MV-4-11 (cell line): ENCODE results near the gene NR1H3.

ENCODE experiments used
- DNase-seq: peaks from one replicate; lab custom pipeline; 2025; lab: John Stamatoyannopoulos, UW

The NR1H3 gene

DNA sequence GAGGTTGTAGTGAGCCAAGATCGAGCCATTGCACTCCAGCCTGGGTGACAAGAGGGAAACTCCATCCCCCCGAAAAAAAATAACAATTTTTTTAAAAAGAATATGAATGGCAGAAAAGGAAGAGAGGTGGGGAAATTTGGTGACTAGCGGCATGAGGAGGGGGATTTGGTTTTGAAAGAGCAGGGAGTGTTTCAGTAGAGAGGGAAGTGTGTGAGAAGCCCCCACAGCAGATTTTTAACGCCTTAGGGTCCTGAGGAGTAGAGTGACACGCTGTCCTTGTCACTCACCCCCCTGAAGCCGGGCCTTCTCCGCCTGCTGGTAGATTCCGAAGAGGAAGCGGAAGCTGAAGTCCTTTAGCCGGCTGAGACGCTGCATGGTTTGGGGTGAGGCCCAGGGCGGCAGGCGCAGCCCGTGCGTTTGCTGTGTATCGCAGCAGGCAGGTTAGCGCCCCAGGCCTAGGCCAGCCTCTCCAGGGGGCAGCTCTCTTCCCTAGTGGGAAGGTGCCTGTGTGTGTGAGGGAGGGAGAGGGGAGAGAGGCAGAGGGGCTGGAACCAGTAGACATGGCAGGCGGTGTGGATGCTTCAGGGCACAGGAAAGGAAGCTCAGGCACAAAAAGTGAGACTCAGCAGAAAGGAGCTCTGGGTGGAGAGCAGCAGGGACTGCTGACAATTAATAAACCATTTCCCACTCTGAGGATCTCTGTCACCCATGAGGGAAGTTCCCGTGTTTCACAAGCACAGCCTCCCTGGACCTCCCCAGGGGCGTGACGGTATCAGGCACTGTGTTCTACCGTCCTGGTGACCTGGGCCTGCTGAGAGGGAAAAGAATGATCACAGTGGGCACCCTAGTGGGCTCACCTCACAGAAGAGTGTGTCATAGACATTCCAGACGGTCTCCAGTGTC, 13.1 kb upstream of the NR1H3 start:
- DNase-seq, result peak; percentile 52

DNA sequence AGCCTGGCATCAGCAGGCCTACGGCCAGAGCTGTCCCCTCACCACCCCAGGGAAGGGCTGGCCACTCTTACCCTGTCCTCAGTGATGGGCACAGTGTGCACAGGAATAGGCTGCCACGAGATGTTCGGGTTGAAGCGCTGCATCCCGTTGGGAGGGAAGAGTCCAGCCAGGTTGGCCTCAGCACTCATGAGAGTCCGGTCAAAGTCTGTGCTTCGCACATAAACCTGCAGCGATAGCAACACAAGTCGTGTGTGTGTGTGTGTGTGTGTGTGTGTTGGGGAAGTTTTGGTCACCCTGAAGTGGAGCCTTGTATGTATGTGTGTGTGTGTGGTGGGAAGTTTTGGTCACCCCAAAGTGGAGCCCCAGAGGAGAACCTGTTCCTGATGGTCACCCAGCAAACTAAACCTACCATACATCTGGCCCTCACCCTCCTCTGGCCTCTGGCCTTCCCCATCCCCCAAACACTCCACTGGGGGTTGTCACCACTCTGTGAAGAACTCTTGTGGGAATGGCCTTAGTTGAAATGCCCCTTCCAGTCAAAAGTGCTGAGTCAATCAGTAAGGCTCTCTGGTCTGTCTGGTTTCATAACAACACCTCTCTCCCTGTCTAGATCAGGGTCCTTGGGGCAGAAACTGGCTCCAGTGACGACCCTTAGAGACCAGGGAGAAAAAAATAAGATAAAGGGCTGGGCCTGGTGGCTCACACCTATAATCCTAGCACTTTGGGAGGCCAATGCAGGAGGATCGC, 12.0 kb upstream of the NR1H3 start:
- DNase-seq, result no peak

DNA sequence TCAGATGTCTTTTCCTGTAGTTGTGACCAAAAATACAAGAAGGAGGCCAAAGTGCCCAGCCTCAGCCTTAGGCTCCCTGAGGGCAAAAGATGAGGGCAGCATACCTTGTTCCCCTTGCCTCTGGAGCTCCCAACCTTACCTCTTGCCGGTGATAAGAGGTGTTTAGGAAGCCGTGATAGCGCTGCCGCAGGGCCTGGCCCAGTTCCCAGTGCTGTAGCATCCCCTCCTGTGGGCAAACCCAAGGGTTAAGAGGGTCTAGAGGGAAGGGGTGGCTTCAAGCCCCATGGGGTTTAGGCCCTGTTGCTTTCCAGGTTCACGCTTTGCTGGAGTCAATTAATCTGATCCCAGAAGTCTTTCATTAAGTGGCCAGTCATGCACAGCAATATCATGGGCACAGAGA, 10.3 kb upstream of the NR1H3 start:
- no peak for DNase-seq

DNA sequence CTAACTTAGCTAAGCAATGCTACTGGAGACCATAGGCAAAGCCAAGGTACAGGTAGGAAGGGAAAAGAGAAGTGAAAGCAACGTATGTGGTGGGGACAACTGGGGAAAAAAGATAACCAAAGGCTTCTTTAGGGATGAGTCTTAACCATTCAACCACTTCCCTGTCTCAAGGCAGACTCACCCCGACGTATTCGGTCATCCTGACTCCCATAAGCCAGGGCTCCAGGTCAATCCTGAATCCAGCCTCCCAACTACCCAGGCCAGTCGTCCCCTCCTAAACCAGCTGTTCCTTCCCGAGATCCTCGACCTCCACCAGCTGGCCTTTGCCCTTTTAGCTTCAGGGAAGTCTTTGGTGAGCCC, 9.5 kb upstream of the NR1H3 start:
- peak; percentile 66 for DNase-seq

DNA sequence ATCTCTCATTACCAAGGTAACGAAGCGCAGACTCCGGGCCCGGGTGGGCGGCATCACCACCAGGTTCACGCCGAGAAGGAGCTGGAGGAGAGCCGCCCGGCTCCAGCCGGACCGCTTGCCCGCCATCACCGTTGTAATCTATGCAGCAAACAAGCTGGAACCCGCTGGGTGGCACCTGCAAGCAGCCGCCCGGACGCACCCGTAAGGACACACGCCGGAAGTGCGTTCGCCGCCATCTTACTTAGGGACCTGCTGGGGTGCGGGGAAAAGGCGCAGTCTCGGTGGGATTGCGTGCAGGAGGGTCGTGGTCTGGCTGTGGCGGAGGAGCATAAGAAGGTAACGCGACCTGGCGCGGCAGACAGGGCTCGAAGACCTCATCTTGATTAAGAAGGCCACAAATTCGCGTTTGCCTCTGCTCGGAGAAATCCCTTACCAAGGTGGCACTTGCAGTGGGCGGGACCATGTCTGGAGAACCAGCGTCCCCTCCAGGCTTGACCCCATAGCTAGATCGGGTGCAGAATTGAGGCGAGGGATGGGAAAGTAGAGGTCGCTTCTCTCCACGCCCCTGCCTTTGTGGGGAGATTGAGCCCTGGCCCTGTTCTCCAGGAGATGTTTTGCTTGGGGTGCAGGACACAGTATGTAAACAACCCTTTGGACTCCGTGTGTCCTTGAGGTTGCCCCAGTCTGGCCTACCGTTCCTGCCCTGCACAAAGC, 9.0 kb upstream of the NR1H3 start, which contains the start of gene ACP2:
Gene ACP2 (minus strand): TSS at position 151 of the 714 bp plus-strand sequence. CDS start 25 bp downstream, at position 126.
- DNase-seq, result peak; percentile 81

DNA sequence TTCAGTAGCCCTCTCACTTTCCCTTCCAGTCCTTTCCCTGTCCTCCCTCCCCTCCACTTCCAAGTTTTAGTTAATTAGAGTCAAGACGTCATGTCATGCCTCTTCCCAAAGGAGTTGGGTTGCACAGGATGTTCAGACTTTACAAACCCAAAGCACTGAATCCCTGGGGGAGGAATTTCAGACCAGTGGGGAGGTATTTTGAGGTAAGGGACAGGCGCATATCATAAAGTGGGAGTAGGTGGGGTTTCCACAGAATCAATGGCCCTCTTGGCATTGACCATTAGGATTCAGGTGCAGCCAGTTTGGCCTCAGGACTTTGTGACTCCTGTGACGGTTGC, 8.4 kb upstream of the NR1H3 start:
- DNase-seq, result no peak

DNA sequence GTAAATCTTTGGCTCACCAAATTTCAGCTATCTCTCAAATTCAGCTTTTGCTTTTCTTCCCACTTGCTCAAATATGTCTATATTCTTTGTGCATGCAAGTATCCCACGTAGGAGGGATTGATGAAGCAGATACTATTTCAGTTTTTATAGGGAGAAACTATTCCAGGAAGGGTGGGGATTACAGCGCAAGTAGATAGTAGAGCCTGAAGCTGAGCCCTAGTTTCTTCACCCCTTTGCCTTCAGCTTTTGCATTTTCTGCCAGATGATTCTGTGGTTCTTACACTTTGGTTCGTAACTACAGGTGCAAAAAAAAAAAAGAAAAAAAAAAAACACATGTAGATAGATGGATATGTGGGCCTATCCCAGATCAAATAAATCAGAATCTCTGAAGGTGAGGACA, 6.0 kb upstream of the NR1H3 start:
- DNase-seq, result no peak

DNA sequence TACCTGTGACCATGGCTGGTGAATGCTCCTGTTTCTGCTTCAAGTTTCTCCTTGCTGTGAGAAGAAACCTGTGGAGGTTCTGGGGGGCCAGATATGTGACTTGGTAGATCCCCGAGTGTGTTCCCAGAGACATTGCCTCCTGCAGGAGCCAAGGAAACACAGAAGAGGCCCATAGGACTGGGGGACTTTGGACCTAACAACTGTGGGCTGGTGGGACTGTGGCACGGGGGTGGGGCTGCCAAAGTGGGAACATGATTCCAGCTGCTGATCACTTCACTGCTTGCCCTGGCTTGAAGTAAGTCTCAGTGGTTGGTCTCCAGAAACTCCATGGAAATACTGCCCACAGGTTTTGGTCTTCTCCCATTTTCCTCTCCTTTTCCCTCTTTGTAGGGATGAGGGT, 4.1 kb upstream of the NR1H3 start:
- DNase-seq, result no peak

DNA sequence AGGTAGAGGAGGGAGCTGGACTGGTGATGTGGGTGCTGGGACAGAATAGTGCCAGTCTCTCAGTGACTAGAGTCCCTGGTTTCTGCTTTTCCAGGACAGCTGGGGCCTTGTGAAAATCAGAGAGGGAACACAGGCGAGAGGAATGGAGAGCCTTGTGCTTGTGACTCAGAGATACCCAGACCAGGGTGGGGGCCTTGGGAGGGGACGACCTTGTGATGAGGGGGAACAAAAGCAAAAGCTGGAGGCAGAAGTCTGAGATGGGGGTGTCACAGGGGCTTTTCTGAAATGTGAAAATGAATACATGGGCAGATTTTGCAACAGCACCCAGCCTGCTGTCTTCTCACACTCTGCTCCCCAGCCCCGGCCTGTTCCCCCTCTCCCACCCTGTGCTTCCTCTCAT, 3.4 kb upstream of the NR1H3 start:
- no peak for DNase-seq

DNA sequence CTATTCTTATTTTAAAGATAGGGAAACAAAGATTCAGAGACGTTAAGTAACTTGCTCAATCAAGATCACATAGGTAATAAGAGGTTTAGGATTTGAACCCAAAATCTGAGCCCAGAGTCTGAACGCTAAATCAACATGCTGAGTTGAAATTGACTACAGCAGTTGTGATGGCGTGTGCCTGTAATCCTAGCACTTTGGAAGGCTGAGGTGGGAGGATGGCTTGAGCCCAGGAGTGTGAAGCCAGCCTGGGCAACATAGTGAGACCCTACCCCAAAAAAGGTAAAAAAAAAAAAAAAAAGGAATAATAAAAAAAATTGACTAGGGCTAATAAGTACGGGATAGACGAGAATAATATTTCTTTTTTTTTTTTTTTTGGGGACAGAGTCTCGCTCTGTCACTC, 1.4 kb upstream of the NR1H3 start:
- DNase-seq, result no peak

DNA sequence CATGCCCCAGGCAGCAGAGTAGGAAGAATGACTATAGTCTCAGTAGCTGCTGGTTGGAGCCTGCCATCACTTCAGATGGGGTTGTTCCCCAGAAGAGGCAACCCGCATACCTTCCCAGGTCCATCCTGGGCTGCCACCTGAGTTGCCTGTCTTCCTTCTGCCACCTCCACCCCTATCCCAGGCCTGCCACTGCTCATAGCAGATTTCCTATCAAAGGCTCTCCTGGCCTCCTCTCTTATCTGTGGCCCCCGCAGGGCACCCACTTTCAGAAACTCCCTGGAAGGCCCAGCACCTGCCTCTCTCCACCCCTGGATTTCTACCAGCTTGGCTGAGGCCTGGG, 649 bp upstream of the NR1H3 start:
- no peak for DNase-seq

DNA sequence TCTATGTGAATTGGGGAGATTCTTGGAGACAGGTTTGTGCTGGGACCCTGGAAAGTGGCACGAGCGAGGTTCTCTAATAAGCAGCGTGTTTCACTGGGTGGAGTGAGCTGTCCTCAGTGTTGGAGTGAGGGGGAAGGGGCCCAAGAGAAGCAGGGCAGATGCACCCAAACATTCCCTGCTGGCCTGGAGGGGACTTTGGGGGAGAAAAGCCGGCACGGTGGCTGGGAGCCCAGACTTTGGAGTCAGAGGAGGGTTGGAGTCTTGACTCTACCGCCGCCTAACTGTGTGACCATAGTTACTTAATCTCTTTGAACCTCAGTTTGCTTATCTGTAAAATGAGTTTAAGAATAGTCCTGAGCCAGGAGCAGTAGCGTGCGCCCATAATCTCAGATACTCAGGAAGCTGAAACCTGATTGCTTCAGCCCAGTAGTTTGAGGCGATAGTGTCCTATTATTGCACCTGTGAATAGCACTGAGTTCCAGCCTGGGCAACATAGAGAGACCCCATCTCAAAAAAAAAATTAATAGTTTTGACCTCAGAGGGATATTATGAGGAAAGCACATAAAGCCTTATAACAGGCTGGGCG, 614 bp downstream of the NR1H3 start:
- no peak for DNase-seq

DNA sequence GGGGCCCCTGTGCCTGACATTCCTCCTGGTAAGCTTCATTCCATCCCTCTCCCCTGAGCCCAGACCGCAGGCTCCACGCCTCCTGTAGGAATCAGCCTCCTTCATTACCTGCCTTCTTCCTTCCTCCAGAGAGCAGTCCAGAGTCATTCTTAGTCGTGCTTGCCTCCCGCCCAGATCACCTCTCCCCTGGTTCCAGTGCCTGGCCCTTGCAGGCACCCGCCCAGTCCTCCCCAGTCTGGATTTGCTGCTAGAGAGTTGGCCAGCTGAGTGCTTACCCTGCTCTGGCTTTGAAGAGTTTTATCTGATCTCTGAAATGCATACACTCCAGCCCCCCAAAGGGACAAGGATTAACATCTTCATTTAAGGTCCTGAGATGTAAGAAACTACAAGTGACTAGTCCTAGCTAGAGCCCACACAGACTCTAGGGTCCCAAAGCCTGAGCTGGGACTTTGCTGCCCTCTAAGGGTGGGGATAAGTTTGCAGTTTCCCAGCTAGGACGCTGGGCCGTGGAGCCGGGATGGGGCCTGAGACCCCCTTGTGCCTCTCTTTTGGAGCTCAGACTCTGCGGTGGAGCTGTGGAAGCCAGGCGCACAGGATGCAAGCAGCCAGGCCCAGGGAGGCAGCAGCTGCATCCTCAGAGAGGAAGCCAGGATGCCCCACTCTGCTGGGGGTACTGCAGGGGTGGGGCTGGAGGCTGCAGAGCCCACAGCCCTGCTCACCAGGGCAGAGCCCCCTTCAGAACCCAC, 1.6 kb downstream of the NR1H3 start:
- DNase-seq, result peak; percentile 28

DNA sequence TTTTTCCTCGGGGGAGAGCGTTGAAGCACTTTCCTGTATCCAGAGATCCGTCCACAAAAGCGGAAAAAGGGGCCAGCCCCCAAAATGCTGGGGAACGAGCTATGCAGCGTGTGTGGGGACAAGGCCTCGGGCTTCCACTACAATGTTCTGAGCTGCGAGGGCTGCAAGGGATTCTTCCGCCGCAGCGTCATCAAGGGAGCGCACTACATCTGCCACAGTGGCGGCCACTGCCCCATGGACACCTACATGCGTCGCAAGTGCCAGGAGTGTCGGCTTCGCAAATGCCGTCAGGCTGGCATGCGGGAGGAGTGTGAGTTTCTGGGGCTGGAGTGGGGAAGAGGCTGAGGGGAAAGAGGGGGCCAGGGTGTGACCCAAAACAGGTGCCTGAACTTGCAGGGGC, 2.6 kb downstream of the NR1H3 start:
- no peak for DNase-seq

DNA sequence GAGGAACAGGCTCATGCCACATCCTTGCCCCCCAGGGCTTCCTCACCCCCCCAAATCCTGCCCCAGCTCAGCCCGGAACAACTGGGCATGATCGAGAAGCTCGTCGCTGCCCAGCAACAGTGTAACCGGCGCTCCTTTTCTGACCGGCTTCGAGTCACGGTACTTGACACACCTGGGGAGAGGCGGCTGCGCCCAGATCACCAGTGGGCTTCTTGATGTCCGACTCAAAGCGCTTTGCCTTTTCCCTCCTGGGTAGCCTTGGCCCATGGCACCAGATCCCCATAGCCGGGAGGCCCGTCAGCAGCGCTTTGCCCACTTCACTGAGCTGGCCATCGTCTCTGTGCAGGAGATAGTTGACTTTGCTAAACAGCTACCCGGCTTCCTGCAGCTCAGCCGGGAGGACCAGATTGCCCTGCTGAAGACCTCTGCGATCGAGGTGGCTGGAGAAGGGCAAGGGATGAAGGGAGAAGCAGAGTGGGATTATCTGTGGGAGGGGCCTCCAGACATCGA, 3.5 kb downstream of the NR1H3 start:
- no peak for DNase-seq

DNA sequence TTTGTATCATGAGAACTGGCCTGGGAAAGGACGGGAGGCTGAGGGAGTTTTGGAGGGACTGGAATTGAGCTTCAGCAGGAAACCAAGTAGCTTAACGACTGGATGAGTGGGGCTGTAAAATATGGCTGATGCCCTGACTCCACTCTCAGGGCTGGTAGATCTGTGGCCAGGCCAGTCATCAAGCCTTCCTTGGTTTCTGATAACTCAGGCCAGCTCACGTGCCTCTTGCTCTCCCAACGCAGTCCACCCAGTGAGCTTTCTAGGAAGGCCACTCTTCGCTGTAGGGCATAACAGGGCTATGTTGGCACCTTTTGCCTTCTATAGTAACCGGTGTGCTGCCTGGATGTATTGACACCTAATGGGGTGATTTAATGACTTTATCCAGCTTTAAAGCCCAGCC, 6.3 kb downstream of the NR1H3 start:
- DNase-seq, result no peak

DNA sequence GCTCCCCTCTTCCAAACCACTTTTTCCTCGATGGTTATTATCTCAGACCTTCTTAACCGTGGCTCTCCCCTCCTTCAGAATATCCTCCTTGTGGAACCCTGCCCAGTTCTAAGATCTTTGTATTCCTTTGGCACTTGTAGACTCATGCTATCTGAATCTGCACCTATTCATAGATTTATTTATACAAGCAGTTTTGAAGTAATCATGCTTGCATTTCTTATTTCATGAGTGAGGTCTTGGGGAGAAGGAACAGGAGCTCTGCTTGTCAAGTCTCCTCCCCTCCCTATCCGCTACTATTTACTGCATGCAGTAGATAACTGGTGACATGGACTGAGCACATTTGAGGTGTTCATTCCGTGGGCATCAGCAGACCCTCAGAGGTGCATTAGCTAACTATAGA, 6.7 kb downstream of the NR1H3 start:
- no peak for DNase-seq

DNA sequence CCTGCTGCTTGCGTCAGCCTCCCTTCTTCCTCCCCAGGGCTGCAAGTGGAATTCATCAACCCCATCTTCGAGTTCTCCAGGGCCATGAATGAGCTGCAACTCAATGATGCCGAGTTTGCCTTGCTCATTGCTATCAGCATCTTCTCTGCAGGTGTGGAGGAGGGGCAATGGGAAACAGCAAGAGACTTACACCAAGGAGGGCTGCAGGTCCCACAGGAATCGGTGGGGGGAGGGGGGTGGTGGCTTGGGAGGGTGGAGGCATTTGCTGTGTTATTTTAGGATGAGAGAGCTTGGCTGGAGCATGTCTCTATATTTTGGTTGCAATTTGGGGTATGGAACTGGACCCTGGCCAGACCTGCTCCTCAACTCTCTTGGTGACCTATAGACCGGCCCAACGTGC, 10.1 kb downstream of the NR1H3 start:
- no peak for DNase-seq

DNA sequence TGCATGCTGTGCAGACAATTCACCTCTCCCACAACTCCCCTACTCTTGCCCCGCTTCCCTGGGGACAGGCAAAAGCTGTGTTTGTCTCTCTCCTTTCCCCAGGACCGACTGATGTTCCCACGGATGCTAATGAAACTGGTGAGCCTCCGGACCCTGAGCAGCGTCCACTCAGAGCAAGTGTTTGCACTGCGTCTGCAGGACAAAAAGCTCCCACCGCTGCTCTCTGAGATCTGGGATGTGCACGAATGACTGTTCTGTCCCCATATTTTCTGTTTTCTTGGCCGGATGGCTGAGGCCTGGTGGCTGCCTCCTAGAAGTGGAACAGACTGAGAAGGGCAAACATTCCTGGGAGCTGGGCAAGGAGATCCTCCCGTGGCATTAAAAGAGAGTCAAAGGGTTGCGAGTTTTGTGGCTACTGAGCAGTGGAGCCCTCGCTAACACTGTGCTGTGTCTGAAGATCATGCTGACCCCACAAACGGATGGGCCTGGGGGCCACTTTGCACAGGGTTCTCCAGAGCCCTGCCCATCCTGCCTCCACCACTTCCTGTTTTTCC, 10.7 kb downstream of the NR1H3 start:
- DNase-seq, result no peak

DNA sequence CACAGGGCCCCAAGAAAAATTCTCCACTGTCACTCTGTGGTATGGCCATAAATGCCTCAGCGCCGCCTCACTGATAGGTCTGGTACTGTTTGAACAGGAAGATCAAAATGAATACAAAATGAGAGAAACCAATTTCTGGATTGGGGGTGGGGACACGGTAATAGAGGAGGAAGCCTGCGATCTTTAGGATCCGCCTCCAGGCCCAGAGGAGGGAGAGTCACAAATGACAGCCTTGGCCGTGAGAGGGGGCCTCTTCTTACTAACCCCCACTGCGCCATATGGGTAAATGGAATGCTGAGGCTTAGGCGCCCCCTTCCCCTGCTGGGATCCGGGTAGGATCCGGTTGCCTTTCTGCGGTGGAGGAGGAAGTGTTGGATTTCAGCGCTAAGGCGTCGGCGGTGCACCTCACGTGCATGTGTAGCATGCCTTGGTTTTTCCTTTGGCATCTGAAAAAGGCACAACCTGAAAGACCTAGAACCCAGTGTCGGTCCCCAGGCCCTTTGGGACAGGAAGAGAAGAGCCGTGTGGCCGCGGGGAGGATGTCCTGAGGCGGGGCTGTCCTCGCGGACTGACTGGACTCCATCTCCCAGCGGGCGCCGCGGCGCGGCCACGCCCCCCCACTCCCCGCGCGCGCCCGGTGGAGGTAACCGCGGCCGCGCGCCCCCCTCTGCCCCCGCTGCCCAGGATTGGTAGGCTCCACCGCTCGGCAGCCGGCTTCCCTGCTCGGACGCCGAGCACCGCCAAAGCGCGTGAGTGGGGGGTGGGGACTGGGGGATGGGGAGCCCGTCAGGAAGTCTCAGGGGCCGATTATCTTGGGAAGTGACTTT, 11.4 kb downstream of the NR1H3 start:
- DNase-seq, result peak; percentile 99
